UCSD-AML1 (cell line): Measurements from ENCODE around the gene EIF4ENIF1.
"Not testable (repeated sequence)": the region's sequence is repeated elsewhere in the genome, so short reads cannot be mapped to it uniquely, and the experiment has no call there.

Experiments used
- DNase-seq: peaks from one replicate; lab custom pipeline; 2025; ENCODE audit not compliant: unreplicated experiment; lab: John Stamatoyannopoulos, UW

EIF4ENIF1 gene

GRCh38 chr22:31492151-31492550 lies 2.5 kb upstream of the EIF4ENIF1 start:
- no peak for DNase-seq

- no peak for DNase-seq
These were observed 1.7 kb upstream of the EIF4ENIF1 start for GRCh38 chr22:31491218-31491962.

- DNase-seq = peak; percentile 83
These were observed 869 bp upstream of the EIF4ENIF1 start for GRCh38 chr22:31490496-31490925.

GRCh38 chr22:31488988-31489617 lies 539 bp downstream of the EIF4ENIF1 start:
- peak; percentile 56 for DNase-seq

- DNase-seq = no peak
These were observed 1.2 kb downstream of the EIF4ENIF1 start for GRCh38 chr22:31488346-31488883.

- no peak for DNase-seq
These were observed 2.7 kb downstream of the EIF4ENIF1 start for GRCh38 chr22:31486951-31487350.

GRCh38 chr22:31486369-31486768 lies 3.3 kb downstream of the EIF4ENIF1 start:
- DNase-seq = not testable (repeated sequence)

- DNase-seq = not testable (repeated sequence)
These were observed 7.2 kb downstream of the EIF4ENIF1 start for GRCh38 chr22:31482470-31482869.

GRCh38 chr22:31481129-31481528 lies 8.5 kb downstream of the EIF4ENIF1 start:
- no peak for DNase-seq

- no peak for DNase-seq
These were observed 12.3 kb downstream of the EIF4ENIF1 start for GRCh38 chr22:31477329-31477728.

- DNase-seq = no peak
These were observed 13.8 kb downstream of the EIF4ENIF1 start for GRCh38 chr22:31475800-31476199.

- DNase-seq = no peak
These were observed 14.9 kb downstream of the EIF4ENIF1 start for GRCh38 chr22:31474743-31475142.

GRCh38 chr22:31465307-31465706 lies 24.3 kb downstream of the EIF4ENIF1 start:
- DNase-seq = no peak

- no peak for DNase-seq
These were observed 27.9 kb downstream of the EIF4ENIF1 start for GRCh38 chr22:31461699-31462098.

- DNase-seq = no peak
These were observed 37.7 kb downstream of the EIF4ENIF1 start for GRCh38 chr22:31451709-31452571.

GRCh38 chr22:31449506-31449905 lies 40.1 kb downstream of the EIF4ENIF1 start:
- DNase-seq = no peak

- DNase-seq = no peak
These were observed 41.3 kb downstream of the EIF4ENIF1 start for GRCh38 chr22:31448382-31448781.

- no peak for DNase-seq
These were observed 42.3 kb downstream of the EIF4ENIF1 start for GRCh38 chr22:31447337-31447736.

GRCh38 chr22:31446767-31447166 lies 42.9 kb downstream of the EIF4ENIF1 start:
- no peak for DNase-seq

- DNase-seq = no peak
These were observed 43.4 kb downstream of the EIF4ENIF1 start for GRCh38 chr22:31446208-31446607.

GRCh38 chr22:31445642-31446041 lies 44.0 kb downstream of the EIF4ENIF1 start:
- DNase-seq = no peak
